ENCODE data around the gene CCDC9. TPM values are rescaled to one million over a fixed set of nuclear protein-coding genes. Genes with fewer than 3 reads are reported as not detected.

CCDC9 gene
- total and polyA plus RNA-seq, 2 of the 13 experiments (the other 11 are each of a cell fraction or from before 2014, with no cell fraction given) = 2.9 to 6.3 TPM

GRCh38 chr19:47231215-47232054 is 24.9 kb upstream of the CCDC9 start (continued):
- TF ChIP-seq PRDM10 (CRISPR knock-in tag; IDR thresholded peaks at IDR 0.05; ENCODE audit: low read depth) = no peak; the same call in 1 of the 2 replicates
- TF ChIP-seq ZFP1 (CRISPR knock-in tag; IDR thresholded peaks at IDR 0.05) = no peak
- no peak for TF ChIP-seq E2F5 (CRISPR knock-in tag; conservative IDR thresholded peaks at IDR 0.05)
- TF ChIP-seq ZNF446 (CRISPR knock-in tag; IDR thresholded peaks at IDR 0.05) = 0 out of 2 replicates have a peak, but pooled peaks have one; percentile 58
- TF ChIP-seq ZNF878 (CRISPR knock-in tag; IDR thresholded peaks at IDR 0.05) = no peak
- TF ChIP-seq ELF1 (CRISPR knock-in tag; IDR thresholded peaks at IDR 0.05) = no peak
- no peak for TF ChIP-seq KDM6A (CRISPR knock-in tag; IDR thresholded peaks at IDR 0.05; ENCODE audit: low read depth)
- no peak for TF ChIP-seq ATRX (CRISPR knock-in tag; IDR thresholded peaks at IDR 0.05; ENCODE audit: borderline replicate concordance)
- TF ChIP-seq GATAD2A (CRISPR knock-in tag; IDR thresholded peaks at IDR 0.05) = peak; percentile 64
- TF ChIP-seq MIER2 (CRISPR knock-in tag; IDR thresholded peaks at IDR 0.05) = peak; percentile 89; the same call in 1 of the 2 replicates
- peak; percentile 69 for TF ChIP-seq ZNF746 (CRISPR knock-in tag; IDR thresholded peaks at IDR 0.05)
- TF ChIP-seq ETV6 (CRISPR knock-in tag; conservative IDR thresholded peaks at IDR 0.05) = no peak; the same call in 1 of the 2 replicates
- TF ChIP-seq POLR2A (IDR thresholded peaks at IDR 0.05; ENCODE audit: insufficient read depth in 1 of 2, low read depth in 2 of 2, low read length in 2 of 2) = peak; percentile 86
- TF ChIP-seq ZMYM2 (CRISPR knock-in tag; IDR thresholded peaks at IDR 0.05) = no peak; the same call in 1 of the 2 replicates
- no peak for TF ChIP-seq ZNF766 (CRISPR knock-in tag; IDR thresholded peaks at IDR 0.05; ENCODE audit: borderline replicate concordance)
- peak; percentile 85; the same call in 1 of the 2 replicates for TF ChIP-seq ZNF431 (CRISPR knock-in tag; IDR thresholded peaks at IDR 0.05; ENCODE audit: borderline replicate concordance, low read depth)
- TF ChIP-seq, protein P1, sequence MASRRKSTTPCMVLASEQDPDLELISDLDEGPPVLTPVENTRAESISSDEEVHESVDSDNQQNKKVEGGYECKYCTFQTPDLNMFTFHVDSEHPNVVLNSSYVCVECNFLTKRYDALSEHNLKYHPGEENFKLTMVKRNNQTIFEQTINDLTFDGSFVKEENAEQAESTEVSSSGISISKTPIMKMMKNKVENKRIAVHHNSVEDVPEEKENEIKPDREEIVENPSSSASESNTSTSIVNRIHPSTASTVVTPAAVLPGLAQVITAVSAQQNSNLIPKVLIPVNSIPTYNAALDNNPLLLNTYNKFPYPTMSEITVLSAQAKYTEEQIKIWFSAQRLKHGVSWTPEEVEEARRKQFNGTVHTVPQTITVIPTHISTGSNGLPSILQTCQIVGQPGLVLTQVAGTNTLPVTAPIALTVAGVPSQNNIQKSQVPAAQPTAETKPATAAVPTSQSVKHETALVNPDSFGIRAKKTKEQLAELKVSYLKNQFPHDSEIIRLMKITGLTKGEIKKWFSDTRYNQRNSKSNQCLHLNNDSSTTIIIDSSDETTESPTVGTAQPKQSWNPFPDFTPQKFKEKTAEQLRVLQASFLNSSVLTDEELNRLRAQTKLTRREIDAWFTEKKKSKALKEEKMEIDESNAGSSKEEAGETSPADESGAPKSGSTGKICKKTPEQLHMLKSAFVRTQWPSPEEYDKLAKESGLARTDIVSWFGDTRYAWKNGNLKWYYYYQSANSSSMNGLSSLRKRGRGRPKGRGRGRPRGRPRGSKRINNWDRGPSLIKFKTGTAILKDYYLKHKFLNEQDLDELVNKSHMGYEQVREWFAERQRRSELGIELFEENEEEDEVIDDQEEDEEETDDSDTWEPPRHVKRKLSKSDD (CRISPR knock-in tag; IDR thresholded peaks at IDR 0.05; ENCODE audit: low read depth) = peak; percentile 40; the same call in 1 of the 2 replicates
- no peak; the same call in 1 of the 2 replicates for TF ChIP-seq NR0B2 (CRISPR knock-in tag; IDR thresholded peaks at IDR 0.05)
- no peak for TF ChIP-seq ZSCAN30 (CRISPR knock-in tag; IDR thresholded peaks at IDR 0.05)
- peak; percentile 83 for TF ChIP-seq SAP130 (CRISPR knock-in tag; IDR thresholded peaks at IDR 0.05; ENCODE audit: low read depth)
